ENCODE measurements around the gene ANKRA2.

Gene ANKRA2

GRCh38 chr5:73587923-73588322, 22.5 kb upstream of the ANKRA2 start:
- TF ChIP-seq CTCF (IDR thresholded peaks at IDR 0.05; ENCODE audit: insufficient read depth, low read depth, low read length, missing control alignments), result no peak
- H3K4me3 ChIP-seq (ENCODE audit: low read depth, low read length), result no peak overlapping the region
- peak; percentile 63 for DNase-seq (ENCODE audit: low read depth)

DNA sequence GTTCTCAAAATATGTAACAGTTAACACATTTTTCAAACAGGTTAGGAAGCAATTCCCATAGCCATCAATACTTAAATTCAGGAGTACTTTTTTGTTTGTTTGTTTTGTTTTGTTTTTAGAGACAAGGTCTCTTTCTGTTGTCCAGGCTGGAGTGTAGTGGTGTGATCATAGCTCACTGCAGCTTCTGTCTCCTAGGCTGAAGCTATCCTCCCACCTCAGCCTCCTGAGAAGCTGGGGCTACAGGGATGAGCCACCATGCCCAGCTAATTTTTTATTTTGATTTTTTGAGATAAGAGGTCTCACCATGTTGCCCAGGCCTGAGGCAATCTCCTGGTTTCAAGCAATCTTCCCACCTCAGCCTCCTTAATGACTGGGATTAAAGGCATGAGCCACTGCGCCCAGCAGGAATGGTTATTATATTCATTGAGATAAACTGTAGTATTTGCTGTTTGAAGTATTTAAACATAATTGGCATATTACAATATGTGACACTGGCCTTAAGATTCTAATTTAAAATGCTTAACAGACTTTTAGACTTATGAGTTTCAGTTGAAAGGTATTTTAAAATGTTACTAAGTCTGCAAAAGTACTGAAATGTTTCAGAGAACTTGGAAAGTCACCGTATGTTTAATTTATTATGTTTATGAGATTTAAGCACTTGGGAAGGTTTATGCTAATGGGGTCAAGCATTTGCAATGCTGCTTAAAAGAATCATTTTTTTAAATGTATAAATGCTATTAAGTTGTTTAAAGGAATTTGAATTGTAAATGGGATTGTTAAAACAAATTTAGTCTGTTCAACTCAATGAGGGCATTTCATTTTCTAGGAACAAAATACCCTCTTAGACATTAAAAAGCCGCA, 17.1 kb upstream of the ANKRA2 start:
- no peak for TF ChIP-seq CTCF (IDR thresholded peaks at IDR 0.05; ENCODE audit: insufficient read depth, low read depth, low read length, missing control alignments)
- no peak overlapping the region for H3K4me3 ChIP-seq (ENCODE audit: low read depth, low read length)
- no peak for DNase-seq (ENCODE audit: low read depth)

GRCh38 chr5:73565969-73566547, 619 bp upstream of the ANKRA2 start:
- DNase-seq (ENCODE audit: low read depth), result no peak
- peak overlapping the region; percentile 69 for H3K4me3 ChIP-seq (ENCODE audit: low read depth, low read length)
- no peak for TF ChIP-seq CTCF (IDR thresholded peaks at IDR 0.05; ENCODE audit: insufficient read depth, low read depth, low read length, missing control alignments)

DNA sequence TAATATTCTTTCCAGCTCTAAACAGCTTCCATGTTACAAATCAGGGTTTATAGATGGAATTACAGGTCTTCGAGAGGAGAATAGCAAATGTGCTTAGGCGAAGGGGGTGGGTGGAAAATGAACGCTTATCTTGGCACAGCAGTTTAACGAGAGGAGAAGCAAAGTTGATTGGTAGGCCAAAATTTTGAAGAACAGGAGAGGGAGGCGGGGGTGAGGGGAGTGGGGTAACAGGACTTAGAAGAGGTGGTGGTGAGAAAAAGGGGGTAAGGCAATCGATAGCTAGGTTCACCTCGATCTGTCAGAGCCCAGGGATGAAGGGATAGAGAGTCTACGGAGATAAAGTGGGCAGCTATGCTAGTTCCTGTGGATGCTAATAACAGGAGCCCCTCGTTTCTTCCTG, 764 bp downstream of the ANKRA2 start:
- peak overlapping the region; percentile 69 for H3K4me3 ChIP-seq (ENCODE audit: low read depth, low read length)
- DNase-seq (ENCODE audit: low read depth), result peak; percentile 16
- no peak for TF ChIP-seq CTCF (IDR thresholded peaks at IDR 0.05; ENCODE audit: insufficient read depth, low read depth, low read length, missing control alignments)

GRCh38 chr5:73564018-73564417, 1.4 kb downstream of the ANKRA2 start:
- no peak for DNase-seq (ENCODE audit: low read depth)
- TF ChIP-seq CTCF (IDR thresholded peaks at IDR 0.05; ENCODE audit: insufficient read depth, low read depth, low read length, missing control alignments), result no peak
- peak overlapping the region; percentile 69 for H3K4me3 ChIP-seq (ENCODE audit: low read depth, low read length)

GRCh38 chr5:73558950-73559349, 6.5 kb downstream of the ANKRA2 start:
- H3K4me3 ChIP-seq (ENCODE audit: low read depth, low read length), result no peak overlapping the region
- no peak for TF ChIP-seq CTCF (IDR thresholded peaks at IDR 0.05; ENCODE audit: insufficient read depth, low read depth, low read length, missing control alignments)
- no peak for DNase-seq (ENCODE audit: low read depth)

Measured in GM12865 (cell line).